Esophagus squamous epithelium (tissue), 5 donors: ENCODE results near the gene PLXND1. TPM values are rescaled to one million over a fixed set of nuclear protein-coding genes. Genes with fewer than 3 reads are reported as not detected.
A peak's percentile ranks its signal among the peaks of the same experiment; 100 is the strongest.

Experiments used
- DNase-seq: peaks from one replicate; lab custom pipeline; 2025; lab: John Stamatoyannopoulos, UW
- H3K27ac ChIP-seq, 4 donors: fragments of 200-600 bp; sonication (generic); one replicate each; pipeline ENCODE4 v1.5.1; 2016 to 2019; ENCODE audit warnings: mild to moderate bottlenecking in 1 of 4
- H3K27me3 ChIP-seq, 4 donors: fragments of 200-600 bp; sonication (generic); 1 replicate in 3 of 4; 2 replicates in 1 of 4; pipeline versions ENCODE4 v1.5.1 to v1.6.0; 2017 to 2021; ENCODE audit warnings: antibody characterized with exemption in 1 of 4
- H3K36me3 ChIP-seq, 3 donors: fragments of 200-600 bp; sonication (generic); one replicate each; pipeline ENCODE4 v1.5.1; 2016 to 2019
- H3K4me1 ChIP-seq, 3 donors: fragments of 200-600 bp; sonication (generic); one replicate each; pipeline ENCODE4 v1.5.1; 2017 to 2019
- H3K4me3 ChIP-seq, 4 donors: fragments of 200-600 bp; sonication (generic); 1 replicate in 3 of 4; 2 replicates in 1 of 4; pipeline ENCODE4 v1.5.1; 2016 to 2019; ENCODE audit warnings: mild to moderate bottlenecking in 2 of 4, moderate library complexity in 1 of 4
- H3K9me3 ChIP-seq, 3 donors: fragments of 200-600 bp; sonication (generic); one replicate each; pipeline ENCODE4 v1.5.1; 2016 to 2019
- CTCF ChIP-seq, 6 experiments: fragments of 450-650 bp in 4 of 6; fragments of 200-600 bp in 2 of 6; sonication (generic) in 2 of 6; IDR thresholded peaks; one replicate each; pipeline ENCODE4 v1.5.1; 2016 to 2019; ENCODE audit warnings: antibody characterized with exemption in 6 of 6, mild to moderate bottlenecking in 4 of 6, moderate library complexity in 4 of 6
- POLR2A ChIP-seq, 4 donors: fragments of 450-650 bp; IDR thresholded peaks; one replicate each; pipeline ENCODE4 v1.6.1; 2017; ENCODE audit warnings: antibody characterized with exemption in 4 of 4, mild to moderate bottlenecking in 4 of 4, moderate library complexity in 3 of 4
- WGBS, 2 donors: methylation state at CpG; one replicate each; pipeline ENCODE4 v1.1.5; 2018; 5-methylcytosine and 5-hydroxymethylcytosine counted together
- intact Hi-C: fragments of 100-400 bp; cut with DNase I; formaldehyde crosslinking; loops from one replicate; pipeline ENCODE4 v1.15.0; 2022
- total RNA-seq, 4 donors: library from RNA; depleted of rRNA; stranded (reverse); fragments of >200 nt; gene quantifications; one replicate each; pipeline ENCODE4 v1.1.0, GENCODE V29; 2016
- donor health status: DM: yes; HTN: yes; CAD: no.

The PLXND1 gene
- total RNA-seq, 4 donors from 2014 or later: 4.5 to 66.0 (median 24.4) TPM

GRCh38 chr3:129609591-129610182 lies 3.2 kb upstream of the PLXND1 start:
- Histone ChIP-seq H3K27ac (peak overlapping the region in 3 of 4 donors; percentile 89 to 94 (median 92)), H3K4me3 (no peak overlapping the region), H3K9me3 (no peaks in the 10 kb centered on the region), H3K36me3 (no peaks in the 10 kb centered on the region), H3K4me1 (peaks cover 24 to 87% (median 49%) of the 10 kb centered on the region in 3 donors), H3K27me3 (peaks cover 0 to 42% (median 4%) of the 10 kb centered on the region in 4 donors)
- DNase-seq: no peak
- WGBS, 2 donors: 19 to 29% methylated on average over 3 of the region's 3 CpGs
- intact Hi-C loops: loop anchor here (10.0 kb wide), 1 partner anchor 125 kb away; no protein-coding TSS in a partner anchor
- no peak for TF ChIP-seq CTCF (IDR thresholded peaks at IDR 0.05)

GRCh38 chr3:129608936-129609590 lies 2.6 kb upstream of the PLXND1 start:
- Histone ChIP-seq H3K9me3 (no peaks in the 10 kb centered on the region), H3K27ac (peak overlapping the region in 3 of 4 donors; percentile 89 to 94 (median 92)), H3K4me1 (peaks cover 29 to 87% (median 44%) of the 10 kb centered on the region in 3 donors), H3K27me3 (peaks cover 0 to 45% (median 4%) of the 10 kb centered on the region in 4 donors), H3K4me3 (no peak overlapping the region), H3K36me3 (no peaks in the 10 kb centered on the region)
- no peak for DNase-seq
- 100% methylated on average over 1 of the region's 4 CpGs; no CpG with 5 or more reads in 1 of the 2 donors for WGBS, 2 donors
- TF ChIP-seq CTCF (IDR thresholded peaks at IDR 0.05) (no peak), POLR2A (IDR thresholded peaks at IDR 0.05) (no peak)
- intact Hi-C loops: loop anchor here (10.0 kb wide), 1 partner anchor 124 kb away; no protein-coding TSS in a partner anchor

- Histone ChIP-seq H3K27me3 (peaks cover 0 to 45% (median 4%) of the 10 kb centered on the region in 4 donors), H3K27ac (peak overlapping the region; percentile 84 to 94 (median 90)), H3K4me3 (no peak overlapping the region), H3K36me3 (no peaks in the 10 kb centered on the region), H3K9me3 (no peaks in the 10 kb centered on the region), H3K4me1 (peaks cover 29 to 92% (median 44%) of the 10 kb centered on the region in 3 donors)
- TF ChIP-seq POLR2A (IDR thresholded peaks at IDR 0.05) (no peak), CTCF (IDR thresholded peaks at IDR 0.05) (peak in 1 of 6 experiments; percentile 8)
- intact Hi-C loops: loop anchor here (10.0 kb wide), 1 partner anchor 124 kb away; no protein-coding TSS in a partner anchor
- 40 to 55% methylated on average over 11 to 14 of the region's 17 CpGs for WGBS, 2 donors
- no peak for DNase-seq
These were observed 1.8 kb upstream of the PLXND1 start for GRCh38 chr3:129608087-129608935.

GRCh38 chr3:129607391-129608068 lies 1.1 kb upstream of the PLXND1 start:
- peak overlapping the region; percentile 84 to 94 (median 90) for H3K27ac ChIP-seq
- 23 to 27% methylated on average over 5 to 12 of the region's 18 CpGs for WGBS, 2 donors
- TF ChIP-seq CTCF (IDR thresholded peaks at IDR 0.05): no peak
- no peak for TF ChIP-seq POLR2A (IDR thresholded peaks at IDR 0.05)
- intact Hi-C loops: loop anchor here (10.0 kb wide), 1 partner anchor 123 kb away; no protein-coding TSS in a partner anchor
- no peaks in the 10 kb centered on the region for H3K9me3 ChIP-seq
- peaks cover 0 to 45% (median 4%) of the 10 kb centered on the region in 4 donors for H3K27me3 ChIP-seq
- H3K4me3 ChIP-seq: peak overlapping the region; percentile 25 to 66 (median 60)
- H3K4me1 ChIP-seq: peaks cover 29 to 92% (median 48%) of the 10 kb centered on the region in 3 donors
- no peak for DNase-seq
- H3K36me3 ChIP-seq: no peaks in the 10 kb centered on the region
